ENCODE results near the gene COLEC11.

Gene COLEC11

DNA sequence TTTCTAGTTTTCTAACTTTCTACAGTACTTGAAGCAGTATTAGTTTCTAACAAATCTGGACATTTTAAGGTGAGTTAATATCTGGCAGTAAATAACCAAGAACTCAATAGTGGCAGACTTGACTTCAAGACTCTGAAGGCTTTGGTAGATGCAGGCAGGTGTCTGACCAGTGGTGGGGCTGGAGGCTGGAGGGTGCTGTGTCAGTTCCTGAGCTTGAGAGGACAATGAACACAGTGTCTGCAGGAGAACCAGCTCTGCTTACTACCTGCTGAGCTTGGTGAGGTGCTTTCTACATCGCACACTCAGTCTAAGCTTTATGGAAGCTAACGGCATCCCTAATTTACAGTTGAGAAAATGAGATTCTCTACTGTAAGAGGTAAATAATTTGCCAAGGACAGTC is 84.3 kb downstream of the COLEC11 start:
- no peak for DNase-seq

- DNase-seq: no peak
These were observed 84.9 kb downstream of the COLEC11 start for GRCh38 chr2:3679616-3680393.

- no peak for DNase-seq
These were observed 85.8 kb downstream of the COLEC11 start for GRCh38 chr2:3680548-3681345.

DNA sequence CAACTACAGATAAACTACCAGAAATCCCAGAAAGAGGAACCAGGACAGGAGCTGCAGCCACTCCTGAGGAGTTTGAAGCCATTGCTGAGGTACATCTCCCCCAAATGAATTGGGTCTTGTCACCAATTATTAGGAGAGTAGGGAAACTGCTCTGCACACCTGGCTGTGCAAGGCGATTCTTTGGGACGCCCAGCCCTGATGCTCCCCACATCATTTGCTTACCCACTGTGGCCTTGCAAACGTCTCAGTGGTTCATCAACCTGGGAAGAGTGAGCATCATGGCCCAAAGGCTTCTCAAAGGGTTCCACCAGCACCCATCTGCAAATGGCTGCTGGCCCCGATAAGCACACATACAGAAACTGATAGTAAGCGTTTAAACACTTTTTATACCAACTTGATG is 86.7 kb downstream of the COLEC11 start:
- DNase-seq: no peak

- no peak for DNase-seq
These were observed 87.9 kb downstream of the COLEC11 start for GRCh38 chr2:3682811-3683210.

DNA sequence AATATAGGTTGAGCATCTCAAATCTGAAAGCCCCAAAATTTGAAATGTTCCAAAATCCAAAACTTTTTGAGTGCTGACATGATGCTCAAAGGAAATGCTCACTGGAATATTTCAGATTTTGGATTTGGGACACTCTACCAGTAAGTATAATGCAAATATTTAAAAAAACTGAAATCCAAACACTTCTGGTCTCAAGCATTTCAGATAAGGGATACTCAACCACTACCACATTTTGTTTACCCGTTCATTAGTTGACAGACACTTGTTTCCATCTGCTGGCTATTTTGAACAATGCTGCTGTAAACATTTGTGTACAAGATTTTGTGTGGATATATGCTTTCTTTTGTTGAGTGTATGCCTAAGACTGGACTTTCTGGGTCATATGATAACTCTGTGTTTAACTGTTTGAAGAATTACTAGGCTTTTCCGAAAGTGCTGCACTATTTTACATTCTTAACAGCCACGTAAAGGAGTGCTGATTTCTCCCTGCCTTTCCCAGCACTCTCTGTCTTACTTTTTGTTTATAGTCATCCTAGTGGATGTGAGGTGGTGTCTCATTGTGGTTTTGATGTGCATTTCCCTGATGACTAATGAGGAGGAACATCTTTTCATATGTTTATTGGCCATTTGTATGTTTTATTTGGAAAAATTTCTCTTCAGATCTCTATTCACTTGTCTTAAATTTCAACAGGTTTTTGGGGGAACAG is 89.0 kb downstream of the COLEC11 start:
- DNase-seq: no peak

DNA sequence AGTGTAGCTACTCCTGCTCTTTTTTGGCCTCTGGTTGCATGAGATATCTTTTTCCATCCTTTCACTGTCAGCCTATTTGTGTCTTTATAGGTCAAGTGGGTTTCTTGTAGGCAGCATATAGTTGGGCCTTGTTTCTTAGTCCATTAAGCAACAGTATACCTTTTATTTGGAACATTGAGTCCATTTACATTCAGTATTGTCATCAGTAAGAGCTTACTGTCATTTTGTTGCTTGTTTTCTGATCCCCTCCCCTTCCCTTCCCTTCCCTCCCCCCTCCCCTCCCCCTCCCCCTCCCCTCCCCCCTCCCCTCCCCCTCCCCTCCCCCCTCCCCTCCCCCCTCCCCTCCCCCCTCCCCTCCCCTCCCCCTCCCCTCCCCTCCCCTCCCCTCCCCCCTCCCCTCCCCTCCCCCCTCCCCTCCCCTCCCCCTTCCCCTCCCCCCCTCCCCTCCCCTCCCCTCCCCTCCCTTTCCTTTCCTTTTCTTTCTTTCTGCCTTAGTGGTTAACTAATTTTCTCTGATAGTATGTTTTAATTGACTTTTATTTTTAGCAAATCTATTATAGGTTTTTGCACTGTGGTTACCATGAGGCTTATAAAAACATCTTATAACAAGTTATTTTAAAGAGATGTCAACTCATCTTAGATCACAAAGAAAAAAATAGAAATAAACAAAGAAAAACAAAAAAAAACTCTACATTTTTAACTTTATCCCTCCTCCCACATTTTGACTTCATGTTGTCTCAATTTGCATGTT is 95.3 kb downstream of the COLEC11 start:
- no peak for DNase-seq

- peak; percentile 51 for DNase-seq
These were observed 97.5 kb downstream of the COLEC11 start for GRCh38 chr2:3692375-3692774.
